GM12878 (cell line): ENCODE measurements around the gene MTR. TPM values are rescaled to one million over a fixed set of nuclear protein-coding genes. Genes with fewer than 3 reads are reported as not detected.

ENCODE experiments used
- ATAC-seq: fragments of 200-7000 bp; cut with Tn5 transposase; 3 replicates; pipeline ENCODE4 v1.9.1; 2020; ENCODE audit warnings: mild to moderate bottlenecking, moderate library complexity
- BruUV-seq: library from RNA; stranded (reverse); fragments of 400-500 nt; replicated peaks from 2 replicates; lab custom pipeline; 2021; lab: Mats Ljungman, UMichigan
- CTCF ChIA-PET: fragments of 300-600 bp; sonication (Branson Sonifier 250); formaldehyde crosslinking; extraction: SDS; loops from one replicate; lab custom pipeline; 2021; ENCODE audit warnings: inconsistent platforms; lab: Yijun Ruan, JAX
- POLR2A ChIA-PET: fragments of 350-600 bp; formaldehyde crosslinking; extraction: SDS; loops from one replicate; lab custom pipeline; 2021; ENCODE audit warnings: inconsistent platforms; lab: Charles Lee
- RAD21 ChIA-PET: fragments of 300-600 bp; sonication (Branson Sonifier 250); formaldehyde crosslinking; loops from one replicate; lab custom pipeline; 2023; ENCODE audit warnings: antibody characterized with exemption; ENCODE audit not compliant: unreplicated experiment; lab: Charles Lee
- SMC1A ChIA-PET: fragments of 300-600 bp; sonication (Branson Sonifier 250); formaldehyde crosslinking; loops from one replicate; lab custom pipeline; 2023; ENCODE audit not compliant: unreplicated experiment, uncharacterized antibody; lab: Charles Lee
- DNase-seq: peaks from one replicate; pipeline ENCODE4 v3.0.0-alpha.2; 2011; ENCODE audit warnings: low read depth, low spot score
- FAIRE-seq: peaks from 3 replicates; lab custom pipeline; 2011; peaks lifted over from hg19 to GRCh38; lab: Jason Lieb, UNC
- H2AFZ ChIP-seq: 2 replicates; pipeline ENCODE4 v1.6.0; 2011; ENCODE audit warnings: low read depth, low read length, control low read depth; ENCODE audit not compliant: control insufficient read depth
- H3K27ac ChIP-seq: 2 replicates; pipeline ENCODE4 v1.5.1; 2011; ENCODE audit warnings: control low read depth; ENCODE audit not compliant: control insufficient read depth, insufficient read depth
- H3K27me3 ChIP-seq, 2 experiments: replicated peaks in 1 of 2; 2 replicates each; pipeline versions ENCODE4 v1.6.0 to v1.6.1; 2011; ENCODE audit warnings: low read length in 1 of 2; ENCODE audit not compliant: control insufficient read depth in 2 of 2, insufficient read depth in 2 of 2
- H3K36me3 ChIP-seq, 2 experiments: 2 replicates each; pipeline ENCODE4 v1.5.1; 2011; ENCODE audit warnings: low read length in 1 of 2; ENCODE audit not compliant: control insufficient read depth in 2 of 2, insufficient read depth in 2 of 2
- H3K4me1 ChIP-seq: 2 replicates; pipeline ENCODE4 v1.6.1; 2011; ENCODE audit warnings: mild to moderate bottlenecking, low read length, moderate library complexity, mixed read lengths; ENCODE audit not compliant: control insufficient read depth, insufficient read depth
- H3K4me2 ChIP-seq: 2 replicates; pipeline ENCODE4 v1.6.0; 2011; ENCODE audit warnings: control low read depth; ENCODE audit not compliant: control insufficient read depth, insufficient read depth
- H3K4me3 ChIP-seq: fragments of 200-600 bp; sonication (generic); 2 replicates; pipeline ENCODE4 v1.5.1; 2016
- H3K79me2 ChIP-seq: 2 replicates; pipeline ENCODE4 v1.6.0; 2011; ENCODE audit warnings: low read length; ENCODE audit not compliant: control insufficient read depth, insufficient read depth
- H3K9ac ChIP-seq: 2 replicates; pipeline ENCODE4 v1.8.0; 2011; ENCODE audit warnings: low read length, control low read depth, mixed read lengths; ENCODE audit not compliant: control insufficient read depth, insufficient read depth
- H3K9me3 ChIP-seq: replicated peaks from 3 replicates; pipeline ENCODE4 v1.5.1; 2011; ENCODE audit warnings: mild to moderate bottlenecking, low read length; ENCODE audit not compliant: control insufficient read depth, insufficient read depth
- H4K20me1 ChIP-seq: 2 replicates; pipeline ENCODE4 v1.6.0; 2011; ENCODE audit not compliant: control insufficient read depth, insufficient read depth
- CBX3 ChIP-seq: fragments of 200-600 bp; sonication (generic); IDR thresholded peaks from 2 replicates; pipeline ENCODE4 v1.6.1; 2016; ENCODE audit warnings: low read depth, borderline replicate concordance
- CHD2 ChIP-seq: IDR thresholded peaks from 2 replicates; pipeline ENCODE4 v1.6.1; 2011; ENCODE audit warnings: low read depth, low read length, improper control_type of control experiment, borderline replicate concordance
- GABPA ChIP-seq: IDR thresholded peaks from 2 replicates; pipeline ENCODE4 v1.6.1; 2014; ENCODE audit warnings: antibody characterized with exemption, low read depth, mild to moderate bottlenecking, inconsistent platforms
- HDAC2 ChIP-seq: fragments of 200-600 bp; sonication (generic); IDR thresholded peaks from 2 replicates; pipeline ENCODE4 v1.6.1; 2017
- KAT2A ChIP-seq: conservative IDR thresholded peaks from 2 replicates; pipeline ENCODE4 v1.6.1; 2011; ENCODE audit warnings: low read depth, low read length; ENCODE audit not compliant: control insufficient read depth
- MEF2B ChIP-seq: fragments of 450-650 bp; IDR thresholded peaks from 2 replicates; pipeline ENCODE4 v1.6.1; 2018; ENCODE audit warnings: mild to moderate bottlenecking, moderate library complexity; ENCODE audit not compliant: partially characterized antibody, poor library complexity, severe bottlenecking
- MTA3 ChIP-seq: IDR thresholded peaks from 2 replicates; pipeline ENCODE4 v1.6.1; 2012; ENCODE audit warnings: low read length, inconsistent platforms, borderline replicate concordance
- POU2F2 ChIP-seq: IDR thresholded peaks from 3 replicates; pipeline ENCODE4 v1.6.1; 2011; ENCODE audit warnings: low read depth, mild to moderate bottlenecking, low read length, borderline replicate concordance
- SIX5 ChIP-seq: IDR thresholded peaks from 2 replicates; pipeline ENCODE4 v1.6.1; 2011; ENCODE audit warnings: mild to moderate bottlenecking, low read depth, low read length, moderate library complexity; ENCODE audit not compliant: severe bottlenecking
- SUPT20H ChIP-seq: IDR thresholded peaks from 2 replicates; pipeline ENCODE4 v1.6.1; 2011; ENCODE audit warnings: low read depth, mild to moderate bottlenecking, low read length, moderate library complexity, borderline replicate concordance; ENCODE audit not compliant: control insufficient read depth
- ZNF274 ChIP-seq: IDR thresholded peaks from one replicate; pipeline ENCODE4 v1.8.0; 2011; ENCODE audit not compliant: insufficient read length, insufficient read depth
- WGBS: methylation state at CpG from one replicate; pipeline ENCODE4 v1.1.6; 2016; ENCODE audit warnings: low lambda C conversion rate; ENCODE audit not compliant: insufficient replicate concordance, insufficient coverage; ENCODE audit errors: missing lambda C conversion rate; 5-methylcytosine and 5-hydroxymethylcytosine counted together
- in situ Hi-C: fragments of 300-500 bp; cut with MboI; formaldehyde crosslinking; loops from 9 replicates; pipeline ENCODE4 v1.14.3; 2018; ENCODE audit warnings: mixed read lengths
- intact Hi-C: fragments of 100-400 bp; cut with micrococcal nuclease; formaldehyde crosslinking; loops from one replicate; pipeline ENCODE4 v1.14.2; 2022; ENCODE audit not compliant: unreplicated experiment
- polyA plus RNA-seq, 11 experiments: library from polyadenylated mRNA; depleted of rRNA in 4 of 11; unstranded in 6 of 11; stranded (reverse) in 5 of 11; fragments of >200 nt; fragmentation: Nextera tagmentation in 4 of 11; fragmentation: Illumina TruSeq in 1 of 11; extraction: Ambion mirVana in 4 of 11; extraction: Trizol in 1 of 11; gene quantifications; 1 replicate in 1 of 11; 2 replicates in 10 of 11; pipeline versions ENCODE4 v1.2.1 to v1.2.3, GENCODE V29; 2011 to 2016; ENCODE audit warnings: inconsistent platforms in 2 of 11, missing spikeins in 2 of 11, low read depth in 1 of 11
- total RNA-seq, 4 experiments: library from RNA; depleted of rRNA in 3 of 4; stranded (reverse); fragments of >200 nt in 3 of 4; fragmentation: Illumina TruSeq in 1 of 4; extraction: Trizol in 1 of 4; gene quantifications; 2 replicates each; pipeline versions ENCODE4 v1.2.1 to v1.2.3, GENCODE V29; 2013 to 2021
- TF ChIP-seq, protein P1 (sequence below): fragments of 450-650 bp; IDR thresholded peaks from 2 replicates; pipeline ENCODE4 v1.6.1; 2017; ENCODE audit warnings: mild to moderate bottlenecking, low read depth, inconsistent platforms; ENCODE audit not compliant: poor library complexity, severe bottlenecking
- TF ChIP-seq, protein P2 (sequence below): fragments of 450-650 bp; IDR thresholded peaks from 2 replicates; pipeline ENCODE4 v1.6.1; 2017; ENCODE audit warnings: mild to moderate bottlenecking, moderate library complexity
- TF ChIP-seq, protein P3 (sequence below): IDR thresholded peaks from 2 replicates; pipeline ENCODE4 v1.6.1; 2012; ENCODE audit warnings: low read depth, low read length, improper control_type of control experiment

The MTR gene
- total and polyA plus RNA-seq, 10 of the 15 experiments (the other 5 are each of a cell fraction or from before 2014, with no cell fraction given): 2.4 to 38.7 (median 16.5) TPM

GRCh38 chr1:236851871-236852270, 56.8 kb downstream of the MTR start:
- no peak overlapping the region for H3K9ac ChIP-seq
- CTCF ChIA-PET: interaction anchor here (0.5 to 1.3 kb wide), 3 partner anchors 10 to 260 kb away, joined by 3 to 5 read pairs (median 4); no protein-coding TSS in a partner anchor
- intact Hi-C loops (no loop called here), in situ Hi-C loops (no loop called here)
- H3K9me3 ChIP-seq: no peaks in the 10 kb centered on the region
- H3K27me3 ChIP-seq: no peaks in the 10 kb centered on the region
- WGBS: 96% methylated on average over 3 of the region's 3 CpGs
- H3K4me3 ChIP-seq: no peak overlapping the region
- RAD21 ChIA-PET: no interaction called here
- no peak for TF ChIP-seq POU2F2
- no peak for TF ChIP-seq MEF2B
- TF ChIP-seq, protein P1, sequence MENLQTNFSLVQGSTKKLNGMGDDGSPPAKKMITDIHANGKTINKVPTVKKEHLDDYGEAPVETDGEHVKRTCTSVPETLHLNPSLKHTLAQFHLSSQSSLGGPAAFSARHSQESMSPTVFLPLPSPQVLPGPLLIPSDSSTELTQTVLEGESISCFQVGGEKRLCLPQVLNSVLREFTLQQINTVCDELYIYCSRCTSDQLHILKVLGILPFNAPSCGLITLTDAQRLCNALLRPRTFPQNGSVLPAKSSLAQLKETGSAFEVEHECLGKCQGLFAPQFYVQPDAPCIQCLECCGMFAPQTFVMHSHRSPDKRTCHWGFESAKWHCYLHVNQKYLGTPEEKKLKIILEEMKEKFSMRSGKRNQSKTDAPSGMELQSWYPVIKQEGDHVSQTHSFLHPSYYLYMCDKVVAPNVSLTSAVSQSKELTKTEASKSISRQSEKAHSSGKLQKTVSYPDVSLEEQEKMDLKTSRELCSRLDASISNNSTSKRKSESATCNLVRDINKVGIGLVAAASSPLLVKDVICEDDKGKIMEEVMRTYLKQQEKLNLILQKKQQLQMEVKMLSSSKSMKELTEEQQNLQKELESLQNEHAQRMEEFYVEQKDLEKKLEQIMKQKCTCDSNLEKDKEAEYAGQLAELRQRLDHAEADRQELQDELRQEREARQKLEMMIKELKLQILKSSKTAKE: no peak
- no peak for TF ChIP-seq SUPT20H
- TF ChIP-seq CHD2: no peak
- TF ChIP-seq HDAC2: no peak
- no peak for TF ChIP-seq KAT2A
- no peak for TF ChIP-seq CBX3
- TF ChIP-seq GABPA: no peak
- TF ChIP-seq ZNF274: no peak
- TF ChIP-seq, protein P2, sequence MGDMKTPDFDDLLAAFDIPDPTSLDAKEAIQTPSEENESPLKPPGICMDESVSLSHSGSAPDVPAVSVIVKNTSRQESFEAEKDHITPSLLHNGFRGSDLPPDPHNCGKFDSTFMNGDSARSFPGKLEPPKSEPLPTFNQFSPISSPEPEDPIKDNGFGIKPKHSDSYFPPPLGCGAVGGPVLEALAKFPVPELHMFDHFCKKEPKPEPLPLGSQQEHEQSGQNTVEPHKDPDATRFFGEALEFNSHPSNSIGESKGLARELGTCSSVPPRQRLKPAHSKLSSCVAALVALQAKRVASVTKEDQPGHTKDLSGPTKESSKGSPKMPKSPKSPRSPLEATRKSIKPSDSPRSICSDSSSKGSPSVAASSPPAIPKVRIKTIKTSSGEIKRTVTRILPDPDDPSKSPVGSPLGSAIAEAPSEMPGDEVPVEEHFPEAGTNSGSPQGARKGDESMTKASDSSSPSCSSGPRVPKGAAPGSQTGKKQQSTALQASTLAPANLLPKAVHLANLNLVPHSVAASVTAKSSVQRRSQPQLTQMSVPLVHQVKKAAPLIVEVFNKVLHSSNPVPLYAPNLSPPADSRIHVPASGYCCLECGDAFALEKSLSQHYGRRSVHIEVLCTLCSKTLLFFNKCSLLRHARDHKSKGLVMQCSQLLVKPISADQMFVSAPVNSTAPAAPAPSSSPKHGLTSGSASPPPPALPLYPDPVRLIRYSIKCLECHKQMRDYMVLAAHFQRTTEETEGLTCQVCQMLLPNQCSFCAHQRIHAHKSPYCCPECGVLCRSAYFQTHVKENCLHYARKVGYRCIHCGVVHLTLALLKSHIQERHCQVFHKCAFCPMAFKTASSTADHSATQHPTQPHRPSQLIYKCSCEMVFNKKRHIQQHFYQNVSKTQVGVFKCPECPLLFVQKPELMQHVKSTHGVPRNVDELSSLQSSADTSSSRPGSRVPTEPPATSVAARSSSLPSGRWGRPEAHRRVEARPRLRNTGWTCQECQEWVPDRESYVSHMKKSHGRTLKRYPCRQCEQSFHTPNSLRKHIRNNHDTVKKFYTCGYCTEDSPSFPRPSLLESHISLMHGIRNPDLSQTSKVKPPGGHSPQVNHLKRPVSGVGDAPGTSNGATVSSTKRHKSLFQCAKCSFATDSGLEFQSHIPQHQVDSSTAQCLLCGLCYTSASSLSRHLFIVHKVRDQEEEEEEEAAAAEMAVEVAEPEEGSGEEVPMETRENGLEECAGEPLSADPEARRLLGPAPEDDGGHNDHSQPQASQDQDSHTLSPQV: no peak
- no peak for TF ChIP-seq MTA3
- TF ChIP-seq, protein P3, sequence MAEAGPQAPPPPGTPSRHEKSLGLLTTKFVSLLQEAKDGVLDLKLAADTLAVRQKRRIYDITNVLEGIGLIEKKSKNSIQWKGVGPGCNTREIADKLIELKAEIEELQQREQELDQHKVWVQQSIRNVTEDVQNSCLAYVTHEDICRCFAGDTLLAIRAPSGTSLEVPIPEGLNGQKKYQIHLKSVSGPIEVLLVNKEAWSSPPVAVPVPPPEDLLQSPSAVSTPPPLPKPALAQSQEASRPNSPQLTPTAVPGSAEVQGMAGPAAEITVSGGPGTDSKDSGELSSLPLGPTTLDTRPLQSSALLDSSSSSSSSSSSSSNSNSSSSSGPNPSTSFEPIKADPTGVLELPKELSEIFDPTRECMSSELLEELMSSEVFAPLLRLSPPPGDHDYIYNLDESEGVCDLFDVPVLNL: no peak
- no peak for TF ChIP-seq SIX5
- FAIRE-seq (no peak), ATAC-seq (no peak), DNase-seq (no peak)
- SMC1A ChIA-PET: interaction anchor here (1.2 to 1.4 kb wide), 2 partner anchors 18 to 20 kb away, joined by 3 read pairs; no protein-coding TSS in a partner anchor
- H3K36me3 ChIP-seq: peaks cover 6 to 30% of the 10 kb centered on the region in 2 experiments
- H3K4me2 ChIP-seq: no peak overlapping the region
- H3K4me1 ChIP-seq: no peaks in the 10 kb centered on the region
- BruUV-seq: no TSS peak
- no peak overlapping the region for H3K27ac ChIP-seq
- no peaks in the 10 kb centered on the region for H3K79me2 ChIP-seq
- no peaks in the 10 kb centered on the region for H4K20me1 ChIP-seq
- H2AFZ ChIP-seq: no peak overlapping the region
- POLR2A ChIA-PET: interaction anchor here (0.5 to 0.8 kb wide), 2 partner anchors 15 to 59 kb away, joined by 3 to 7 read pairs; no protein-coding TSS in a partner anchor
